Omental fat pad (tissue), 4 donors: ENCODE results near the gene FAM163A. TPM values are rescaled to one million over a fixed set of nuclear protein-coding genes. Genes with fewer than 3 reads are reported as not detected.
"Not testable (repeated sequence)": the region's sequence is repeated elsewhere in the genome, so short reads cannot be mapped to it uniquely, and the experiment has no call there.

Experiments
- ATAC-seq: fragments of 150-250 bp; one replicate; pipeline ENCODE4 v1.9.1; 2016; ENCODE audit warnings: mild to moderate bottlenecking, moderate library complexity; ENCODE audit not compliant: low FRiP score
- DNase-seq: peaks from one replicate; pipeline ENCODE4 v3.0.0-alpha.2; 2019; ENCODE audit warnings: low spot score
- CTCF ChIP-seq, 3 donors: fragments of 450-650 bp; IDR thresholded peaks; one replicate each; pipeline ENCODE4 v1.5.1; 2016 to 2017; ENCODE audit warnings: antibody characterized with exemption in 3 of 3, mild to moderate bottlenecking in 3 of 3, moderate library complexity in 2 of 3
- total RNA-seq, 4 donors: library from RNA; depleted of rRNA; stranded (reverse); fragments of >200 nt; gene quantifications; one replicate each; pipeline ENCODE4 v1.1.0, GENCODE V29; 2016

The FAM163A gene
- total RNA-seq, 4 donors from 2014 or later, result 0.13 to 0.56 TPM; not detected in 2

- no peak for TF ChIP-seq CTCF (IDR thresholded peaks at IDR 0.05)
- ATAC-seq, result no peak
- DNase-seq, result no peak
These were observed 82.1 kb downstream of the FAM163A start for GRCh38 chr1:179825206-179825605.

- ATAC-seq (no peak), DNase-seq (no peak)
- no peak for TF ChIP-seq CTCF (IDR thresholded peaks at IDR 0.05)
These were observed 82.8 kb downstream of the FAM163A start for GRCh38 chr1:179825798-179826460.

- DNase-seq, result no peak
- no peak for ATAC-seq
- TF ChIP-seq CTCF (IDR thresholded peaks at IDR 0.05), result no peak
These were observed 83.7 kb downstream of the FAM163A start for GRCh38 chr1:179826626-179827280.

- TF ChIP-seq CTCF (IDR thresholded peaks at IDR 0.05), result no peak
- DNase-seq (no peak), ATAC-seq (no peak)
These were observed 85.5 kb downstream of the FAM163A start for GRCh38 chr1:179828554-179829110.

- no peak for TF ChIP-seq CTCF (IDR thresholded peaks at IDR 0.05)
- ATAC-seq, result no peak
- DNase-seq, result no peak
These were observed 88.1 kb downstream of the FAM163A start for GRCh38 chr1:179831225-179831624.

- ATAC-seq (no peak), DNase-seq (no peak)
- TF ChIP-seq CTCF (IDR thresholded peaks at IDR 0.05), result no peak
These were observed 89.0 kb downstream of the FAM163A start for GRCh38 chr1:179831852-179832699.

- DNase-seq, ATAC-seq: not testable (repeated sequence)
These were observed 93.8 kb downstream of the FAM163A start for GRCh38 chr1:179836686-179837445.
